Trophoblast cell (in vitro differentiated cells and primary cell): Measurements from ENCODE around the gene CABYR.

Experiments used
- DNase-seq, 2 donors: peaks; one replicate each; pipeline ENCODE4 v3.0.0-alpha.2; 2016
- H2AFZ ChIP-seq: 2 replicates; pipeline ENCODE4 v1.6.1; 2013; ENCODE audit warnings: low read length, moderate library complexity, mild to moderate bottlenecking; ENCODE audit not compliant: insufficient read depth, poor library complexity
- H2AK5ac ChIP-seq: 2 replicates; pipeline ENCODE4 v1.6.1; 2013; ENCODE audit warnings: mild to moderate bottlenecking, low read length
- H2BK120ac ChIP-seq: 2 replicates; pipeline ENCODE4 v1.6.1; 2013; ENCODE audit warnings: low read length, mild to moderate bottlenecking, moderate library complexity; ENCODE audit not compliant: insufficient read depth, poor library complexity
- H2BK12ac ChIP-seq: 2 replicates; pipeline ENCODE4 v1.6.1; 2013; ENCODE audit warnings: mild to moderate bottlenecking, low read length, moderate library complexity
- H2BK5ac ChIP-seq: 2 replicates; pipeline ENCODE4 v1.6.1; 2013; ENCODE audit warnings: low read length, low read depth, moderate library complexity, mild to moderate bottlenecking; ENCODE audit not compliant: poor library complexity
- H3K14ac ChIP-seq: 2 replicates; pipeline ENCODE4 v1.6.1; 2013; ENCODE audit warnings: mild to moderate bottlenecking, low read length
- H3K18ac ChIP-seq: 2 replicates; pipeline ENCODE4 v1.6.1; 2013; ENCODE audit warnings: mild to moderate bottlenecking, low read length
- H3K23ac ChIP-seq: 2 replicates; pipeline ENCODE4 v1.6.1; 2013; ENCODE audit warnings: low read length
- H3K27ac ChIP-seq: 2 replicates; pipeline ENCODE4 v1.5.1; 2013; ENCODE audit warnings: low read depth, mild to moderate bottlenecking, inconsistent platforms, low read length, moderate library complexity
- H3K27me3 ChIP-seq: 2 replicates; pipeline ENCODE4 v1.6.1; 2013; ENCODE audit warnings: inconsistent platforms, mild to moderate bottlenecking, low read length, moderate library complexity; ENCODE audit not compliant: insufficient read depth
- H3K36me3 ChIP-seq, 2 experiments: 1 replicate in 1 of 2; 2 replicates in 1 of 2; pipeline ENCODE4 v1.6.1; 2013; ENCODE audit warnings: low read length in 2 of 2, mild to moderate bottlenecking in 2 of 2, moderate library complexity in 1 of 2; ENCODE audit not compliant: insufficient read depth in 2 of 2, control insufficient read depth in 1 of 2
- H3K4ac ChIP-seq: 2 replicates; pipeline ENCODE4 v1.6.1; 2013; ENCODE audit warnings: low read depth, mild to moderate bottlenecking, low read length, moderate library complexity
- H3K4me1 ChIP-seq, 2 experiments: 1 replicate in 1 of 2; 2 replicates in 1 of 2; pipeline ENCODE4 v1.6.1; 2013; ENCODE audit warnings: low read length in 2 of 2, mild to moderate bottlenecking in 2 of 2, moderate library complexity in 1 of 2; ENCODE audit not compliant: insufficient read depth in 2 of 2, control insufficient read depth in 1 of 2
- H3K4me2 ChIP-seq: 2 replicates; pipeline ENCODE4 v1.6.1; 2013; ENCODE audit warnings: inconsistent platforms, mild to moderate bottlenecking, low read length, moderate library complexity
- H3K4me3 ChIP-seq: 2 replicates; pipeline ENCODE4 v1.5.1; 2013; ENCODE audit warnings: mild to moderate bottlenecking, low read depth, low read length, inconsistent platforms
- H3K79me1 ChIP-seq: one replicate; pipeline ENCODE4 v1.6.1; 2013; ENCODE audit warnings: low read length
- H3K79me2 ChIP-seq: 2 replicates; pipeline ENCODE4 v1.6.1; 2013; ENCODE audit warnings: low read length, mild to moderate bottlenecking; ENCODE audit not compliant: control insufficient read depth, insufficient read depth, poor library complexity
- H3K9ac ChIP-seq: 2 replicates; pipeline ENCODE4 v1.6.1; 2013; ENCODE audit warnings: mild to moderate bottlenecking, low read length
- H3K9me3 ChIP-seq: 2 replicates; pipeline ENCODE4 v1.6.1; 2013; ENCODE audit warnings: low read depth, mild to moderate bottlenecking, control low read depth, inconsistent platforms, low read length; ENCODE audit not compliant: insufficient read depth
- H4K12ac ChIP-seq: 2 replicates; pipeline ENCODE4 v1.6.1; 2013; ENCODE audit warnings: low read depth, mild to moderate bottlenecking, low read length, moderate library complexity
- H4K8ac ChIP-seq: 2 replicates; pipeline ENCODE4 v1.6.1; 2013; ENCODE audit warnings: low read depth, mild to moderate bottlenecking, low read length, moderate library complexity
- H4K91ac ChIP-seq: one replicate; pipeline ENCODE4 v1.6.1; 2013; ENCODE audit warnings: low read depth, mild to moderate bottlenecking, low read length, moderate library complexity
- whole genome bisulfite sequencing: extraction: QIAGEN DNeasy Blood & Tissue Kit; methylation state at CpG from one replicate; pipeline ENCODE4 v1.1.7; 2013; ENCODE audit warnings: missing lambda C conversion rate; ENCODE audit not compliant: insufficient read length, insufficient coverage; ENCODE audit errors: extremely low coverage; 5-methylcytosine and 5-hydroxymethylcytosine counted together

The CABYR gene

DNA sequence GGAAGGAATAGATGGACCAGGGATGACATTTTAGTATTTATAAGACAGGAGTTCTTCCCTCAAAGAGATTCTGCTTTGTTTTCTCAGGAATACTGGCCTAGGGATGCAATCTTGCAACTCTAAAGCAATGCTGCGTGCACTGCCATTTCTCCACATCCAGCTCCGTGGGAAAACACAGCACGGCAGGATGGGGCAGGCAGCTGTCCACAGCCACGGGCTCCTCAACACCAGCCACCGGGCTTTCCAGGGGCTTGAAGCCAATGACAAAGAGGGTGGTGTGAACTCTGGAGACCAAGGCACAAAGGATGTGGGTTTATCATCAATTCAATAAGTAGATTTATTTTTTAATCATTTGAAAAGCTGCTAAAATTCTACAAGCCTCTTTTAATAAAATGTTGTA, 49.3 kb downstream of the CABYR start:
- no peaks in the 10 kb centered on the region for H3K9me3 ChIP-seq
- H2BK12ac ChIP-seq, result no peak overlapping the region
- H2AFZ ChIP-seq, result no peak overlapping the region
- no peak overlapping the region for H3K4me2 ChIP-seq
- H3K14ac ChIP-seq, result no peak overlapping the region
- no CpG with 5 or more reads among the region's 5 CpGs for WGBS
- H2BK5ac ChIP-seq, result no peak overlapping the region
- H3K27ac ChIP-seq, result no peak overlapping the region
- H3K36me3 ChIP-seq, result no peaks in the 10 kb centered on the region
- H4K91ac ChIP-seq, result no peak overlapping the region
- no peaks in the 10 kb centered on the region for H3K27me3 ChIP-seq
- H3K4me3 ChIP-seq, result no peak overlapping the region
- DNase-seq, result no peak
- no peaks in the 10 kb centered on the region for H3K79me1 ChIP-seq
- H3K79me2 ChIP-seq, result no peaks in the 10 kb centered on the region
- no peak overlapping the region for H3K23ac ChIP-seq
- H3K4ac ChIP-seq, result no peak overlapping the region
- H4K12ac ChIP-seq, result no peak overlapping the region
- no peak overlapping the region for H3K18ac ChIP-seq
- no peak overlapping the region for H2AK5ac ChIP-seq
- H4K8ac ChIP-seq, result no peak overlapping the region
- H3K9ac ChIP-seq, result no peak overlapping the region
- H2BK120ac ChIP-seq, result no peak overlapping the region
- peaks cover 0 to 2% of the 10 kb centered on the region in 2 experiments for H3K4me1 ChIP-seq

- no peaks in the 10 kb centered on the region for H3K79me1 ChIP-seq
- H4K8ac ChIP-seq, result no peak overlapping the region
- no peaks in the 10 kb centered on the region for H3K27me3 ChIP-seq
- H2AK5ac ChIP-seq, result no peak overlapping the region
- H3K18ac ChIP-seq, result no peak overlapping the region
- no peak overlapping the region for H3K4ac ChIP-seq
- no peak overlapping the region for H3K4me3 ChIP-seq
- H3K79me2 ChIP-seq, result no peaks in the 10 kb centered on the region
- H2BK12ac ChIP-seq, result no peak overlapping the region
- H4K12ac ChIP-seq, result no peak overlapping the region
- H3K14ac ChIP-seq, result no peak overlapping the region
- no peak overlapping the region for H3K23ac ChIP-seq
- H2AFZ ChIP-seq, result no peak overlapping the region
- no CpG with 5 or more reads among the region's 6 CpGs for WGBS
- H2BK5ac ChIP-seq, result no peak overlapping the region
- no peaks in the 10 kb centered on the region for H3K9me3 ChIP-seq
- no peak overlapping the region for H4K91ac ChIP-seq
- no peak for DNase-seq
- H2BK120ac ChIP-seq, result no peak overlapping the region
- H3K4me2 ChIP-seq, result no peak overlapping the region
- H3K9ac ChIP-seq, result no peak overlapping the region
- H3K36me3 ChIP-seq, result no peaks in the 10 kb centered on the region
- peaks cover 0 to 2% of the 10 kb centered on the region in 2 experiments for H3K4me1 ChIP-seq
- H3K27ac ChIP-seq, result no peak overlapping the region
Measured at GRCh38 chr18:24189007-24189528, 50.2 kb downstream of the CABYR start.

DNA sequence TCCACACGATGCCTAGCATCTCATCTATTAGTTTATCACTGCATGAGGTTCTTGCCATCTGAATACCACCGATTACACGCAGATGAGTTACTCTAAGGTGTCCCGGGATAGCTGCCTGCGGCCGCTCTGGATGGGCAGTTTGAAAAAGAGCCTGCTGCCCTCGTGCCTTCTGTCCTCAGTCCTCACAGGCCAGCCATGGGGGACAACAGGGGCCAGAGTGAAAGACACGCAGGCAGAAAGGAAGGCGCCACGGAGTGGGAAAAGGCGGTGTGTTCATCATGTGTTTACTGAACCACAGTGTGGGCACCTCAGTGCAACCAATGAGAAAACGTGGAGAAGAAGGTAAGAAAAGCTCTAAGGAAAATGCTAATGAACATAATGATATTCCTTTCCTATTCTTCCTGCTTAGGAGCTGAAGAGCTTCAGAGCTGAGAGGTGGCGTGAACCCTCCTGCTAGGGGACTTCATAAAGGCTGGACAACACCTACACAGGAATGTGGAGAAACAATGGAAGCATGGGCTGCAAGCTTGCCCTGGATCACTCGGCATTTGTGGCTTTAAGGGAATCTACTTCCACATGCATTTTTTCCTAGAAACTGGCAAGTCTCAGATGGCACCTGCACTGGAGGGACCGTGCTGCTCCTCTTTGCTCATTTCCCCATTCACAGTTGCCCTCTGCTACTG, 50.9 kb downstream of the CABYR start:
- Histone ChIP-seq H2AFZ (no peak overlapping the region), H4K91ac (no peak overlapping the region)

DNA sequence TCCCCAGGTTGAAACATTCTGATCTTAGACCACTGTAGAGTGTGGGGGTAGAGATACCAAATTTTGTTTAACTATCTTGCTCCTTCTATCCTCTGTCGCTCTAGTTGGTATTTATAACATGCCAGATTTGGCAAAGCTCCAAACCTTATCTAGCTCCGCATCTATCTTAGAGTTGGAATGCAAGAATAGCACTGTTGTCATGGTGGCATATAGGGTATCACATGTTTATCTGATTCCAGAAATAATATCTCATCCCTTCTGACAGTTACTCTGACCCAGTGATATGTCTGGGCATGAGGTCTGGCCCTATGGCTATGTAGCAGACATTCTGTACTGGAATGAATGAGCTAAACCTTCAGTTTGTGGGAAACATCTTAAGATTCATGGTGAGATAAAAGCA, 51.7 kb downstream of the CABYR start:
- no peak overlapping the region for H3K9ac ChIP-seq
- no peak overlapping the region for H2BK5ac ChIP-seq
- H3K36me3 ChIP-seq, result no peaks in the 10 kb centered on the region
- H4K12ac ChIP-seq, result no peak overlapping the region
- H3K27ac ChIP-seq, result no peak overlapping the region
- peaks cover 0 to 2% of the 10 kb centered on the region in 2 experiments for H3K4me1 ChIP-seq
- H3K18ac ChIP-seq, result no peak overlapping the region
- no peak overlapping the region for H3K4ac ChIP-seq
- WGBS, result no CpG with 5 or more reads among the region's 2 CpGs
- no peak overlapping the region for H3K23ac ChIP-seq
- no peak overlapping the region for H4K8ac ChIP-seq
- H3K14ac ChIP-seq, result no peak overlapping the region
- H2AFZ ChIP-seq, result no peak overlapping the region
- H3K4me2 ChIP-seq, result no peak overlapping the region
- H3K79me2 ChIP-seq, result no peaks in the 10 kb centered on the region
- no peaks in the 10 kb centered on the region for H3K9me3 ChIP-seq
- H3K4me3 ChIP-seq, result no peak overlapping the region
- no peaks in the 10 kb centered on the region for H3K27me3 ChIP-seq
- no peak overlapping the region for H4K91ac ChIP-seq
- no peak overlapping the region for H2BK12ac ChIP-seq
- no peak overlapping the region for H2BK120ac ChIP-seq
- no peak overlapping the region for H2AK5ac ChIP-seq
- DNase-seq, result peak in 1 of 2 donors; percentile 47
- H3K79me1 ChIP-seq, result no peaks in the 10 kb centered on the region

More for the DNA sequence above, 50.9 kb downstream of the CABYR start:
- Histone ChIP-seq H3K79me2 (no peaks in the 10 kb centered on the region), H3K4me2 (no peak overlapping the region), H3K4me1 (peaks cover 0 to 2% of the 10 kb centered on the region in 2 experiments), H3K36me3 (no peaks in the 10 kb centered on the region), H3K27ac (no peak overlapping the region), H4K12ac (no peak overlapping the region), H3K9ac (no peak overlapping the region), H3K4me3 (no peak overlapping the region), H3K23ac (no peak overlapping the region), H2BK5ac (no peak overlapping the region), H3K9me3 (no peaks in the 10 kb centered on the region), H2BK120ac (no peak overlapping the region), H2AK5ac (no peak overlapping the region), H2BK12ac (no peak overlapping the region), H4K8ac (no peak overlapping the region), H3K27me3 (no peaks in the 10 kb centered on the region), H3K18ac (no peak overlapping the region), H3K79me1 (no peaks in the 10 kb centered on the region), H3K14ac (no peak overlapping the region), H3K4ac (no peak overlapping the region)
- DNase-seq, result no peak
- no CpG with 5 or more reads among the region's 15 CpGs for WGBS
